GM18907 (cell line): Measurements from ENCODE around the gene NKAPL.

Source experiments
- ATAC-seq: cut with Tn5 transposase; IDR thresholded peaks from one replicate; pipeline ENCODE4 v1.9.1; 2021; ENCODE audit warnings: mild to moderate bottlenecking, moderate library complexity; ENCODE audit not compliant: unreplicated experiment

Gene NKAPL

DNA sequence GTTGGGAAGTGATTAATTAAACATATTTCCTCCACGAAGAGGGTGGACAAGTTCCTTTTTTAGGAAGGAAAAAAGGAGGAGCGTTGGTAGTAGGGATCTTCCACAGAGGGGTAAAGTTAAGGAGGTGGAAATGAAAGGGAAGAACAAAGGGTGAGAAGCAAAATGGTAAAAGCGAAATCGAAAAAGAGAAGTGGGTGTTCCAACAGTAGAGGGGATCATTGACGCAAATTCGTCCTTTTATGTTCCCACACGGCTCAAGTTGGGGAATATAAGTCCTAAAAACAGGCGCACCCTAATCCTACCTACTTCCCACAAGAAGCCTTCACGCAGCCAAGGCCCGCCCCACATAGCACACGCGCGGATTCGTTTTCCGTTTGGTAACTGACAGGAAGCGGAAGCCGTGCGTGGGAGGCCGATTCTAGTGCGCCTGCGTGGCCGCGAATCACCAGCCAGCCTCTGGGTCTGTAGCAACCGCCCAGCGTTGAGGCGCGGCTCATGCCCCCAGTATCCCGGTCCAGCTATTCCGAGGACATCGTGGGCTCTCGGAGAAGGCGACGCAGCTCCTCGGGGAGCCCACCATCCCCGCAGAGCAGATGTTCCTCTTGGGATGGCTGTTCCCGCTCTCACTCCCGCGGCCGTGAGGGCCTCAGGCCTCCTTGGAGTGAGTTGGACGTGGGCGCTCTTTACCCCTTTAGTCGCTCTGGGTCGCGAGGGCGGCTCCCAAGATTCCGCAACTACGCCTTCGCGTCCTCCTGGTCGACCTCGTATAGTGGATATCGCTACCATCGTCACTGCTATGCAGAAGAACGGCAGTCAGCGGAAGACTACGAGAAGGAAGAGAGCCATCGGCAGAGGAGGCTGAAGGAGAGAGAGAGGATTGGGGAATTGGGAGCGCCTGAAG is at the start of gene NKAPL:
Gene NKAPL, plus strand, starts transcription at position 421 of the 901 bp plus-strand sequence. Its CDS starts 75 bp downstream, at position 496.
- no peak for ATAC-seq

DNA sequence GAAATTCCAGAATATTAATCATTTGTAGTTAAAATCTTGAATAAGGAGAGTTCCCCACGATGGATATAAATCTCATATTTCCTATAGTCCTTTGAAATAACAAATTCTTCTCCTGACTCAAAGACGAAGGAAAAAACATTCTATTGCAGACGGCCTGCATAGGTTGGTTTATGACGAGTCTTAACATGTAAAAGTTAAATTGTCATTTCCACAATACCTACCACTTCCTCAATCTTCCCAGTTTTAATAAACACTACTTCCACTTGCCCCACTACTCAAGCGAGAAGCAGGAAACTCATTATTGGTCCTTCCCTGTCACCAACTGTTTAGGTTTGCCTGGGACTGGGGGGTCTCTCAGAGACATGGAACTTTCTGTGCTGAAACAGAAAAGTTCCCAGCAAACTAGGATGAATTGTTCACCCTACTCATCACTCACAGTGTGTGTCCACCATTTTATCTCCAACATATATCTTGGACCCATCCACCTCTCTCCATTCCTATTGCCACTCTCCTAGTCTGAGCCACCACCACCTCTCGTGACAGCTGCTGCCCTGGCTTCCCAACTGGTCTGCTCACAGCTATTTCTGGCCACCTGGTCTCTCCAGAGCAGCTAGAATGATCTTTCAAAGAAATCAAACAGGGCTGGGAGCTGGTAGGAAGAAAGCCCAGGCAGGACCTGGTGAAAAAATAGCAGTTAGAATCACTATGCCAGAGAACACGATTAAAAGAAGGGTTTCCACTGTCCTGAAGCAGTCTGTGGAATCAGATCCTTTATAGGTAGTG is 49.2 kb upstream of the NKAPL start:
- ATAC-seq, result no peak

DNA sequence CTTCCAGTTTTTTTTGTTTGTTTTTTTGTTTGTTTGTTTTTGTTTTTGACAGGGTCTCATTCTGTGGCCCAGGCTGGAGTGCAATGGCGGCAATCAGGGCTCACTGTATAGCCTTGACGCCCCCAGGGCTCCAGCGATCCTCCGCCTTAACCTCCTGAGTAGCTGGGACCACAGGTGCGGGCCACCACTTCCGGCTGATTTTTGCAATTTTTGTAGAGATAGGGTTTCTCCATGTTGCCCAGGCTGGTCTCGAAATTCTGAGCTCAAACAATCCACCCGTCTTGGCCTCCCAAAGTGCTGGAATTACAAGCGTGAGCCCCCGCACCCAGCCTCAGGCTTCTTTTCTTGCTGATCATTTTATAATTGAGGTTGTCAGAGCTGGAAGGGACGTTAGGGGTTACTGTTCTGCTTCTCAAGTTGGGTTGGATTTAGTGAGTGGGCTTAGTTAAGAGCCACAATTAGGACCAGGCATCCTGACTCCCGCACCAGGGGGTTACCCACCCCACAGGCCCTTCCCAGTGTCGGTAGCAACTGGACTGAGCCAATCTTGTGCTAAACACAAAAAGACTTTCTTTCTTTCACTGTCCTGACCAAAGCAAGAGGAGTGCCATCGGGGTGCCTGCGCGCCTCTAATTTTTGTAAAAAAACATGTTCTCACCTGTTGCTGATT is 47.1 kb upstream of the NKAPL start:
- ATAC-seq, result peak; percentile 29

DNA sequence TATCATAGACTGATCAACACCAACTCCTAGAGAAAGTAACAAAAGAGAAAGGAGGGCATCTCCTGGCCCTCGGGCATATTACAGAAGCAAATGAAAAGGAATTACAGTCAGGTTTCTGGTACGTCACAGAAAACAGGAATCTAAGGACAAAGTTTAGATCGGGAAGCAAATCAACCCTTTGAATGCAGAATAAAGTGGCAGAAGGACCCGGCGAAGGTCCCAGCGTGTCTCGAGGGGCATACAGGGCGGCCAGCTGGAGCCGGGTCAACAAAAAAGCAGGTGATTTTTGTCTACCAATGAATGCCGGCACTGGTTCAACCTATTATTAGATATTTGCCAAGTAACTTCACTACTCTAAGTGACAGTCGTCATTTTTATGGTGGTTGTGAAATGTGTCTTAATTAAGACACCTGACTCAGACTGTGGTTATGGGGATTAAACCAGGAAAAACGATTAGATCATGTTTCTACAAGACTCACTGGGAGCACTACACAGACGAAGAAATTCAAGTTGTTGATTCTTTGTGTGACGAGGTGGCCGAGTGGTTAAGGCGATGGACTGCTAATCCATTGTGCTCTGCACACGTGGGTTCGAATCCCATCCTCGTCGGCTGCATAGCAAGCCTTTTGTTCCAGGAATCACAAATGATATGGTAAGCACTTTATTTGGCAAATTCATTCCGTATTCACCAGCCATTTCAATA is 46.4 kb upstream of the NKAPL start:
- ATAC-seq, result peak; percentile 56

GRCh38 chr6:28213213-28213523 is 45.9 kb upstream of the NKAPL start:
- no peak for ATAC-seq

- ATAC-seq, result no peak
Measured at GRCh38 chr6:28215425-28215824, 43.7 kb upstream of the NKAPL start.

GRCh38 chr6:28217890-28218289 is 41.2 kb upstream of the NKAPL start:
- no peak for ATAC-seq

- peak; percentile 55 for ATAC-seq
Measured at GRCh38 chr6:28218312-28219248, 40.5 kb upstream of the NKAPL start.

DNA sequence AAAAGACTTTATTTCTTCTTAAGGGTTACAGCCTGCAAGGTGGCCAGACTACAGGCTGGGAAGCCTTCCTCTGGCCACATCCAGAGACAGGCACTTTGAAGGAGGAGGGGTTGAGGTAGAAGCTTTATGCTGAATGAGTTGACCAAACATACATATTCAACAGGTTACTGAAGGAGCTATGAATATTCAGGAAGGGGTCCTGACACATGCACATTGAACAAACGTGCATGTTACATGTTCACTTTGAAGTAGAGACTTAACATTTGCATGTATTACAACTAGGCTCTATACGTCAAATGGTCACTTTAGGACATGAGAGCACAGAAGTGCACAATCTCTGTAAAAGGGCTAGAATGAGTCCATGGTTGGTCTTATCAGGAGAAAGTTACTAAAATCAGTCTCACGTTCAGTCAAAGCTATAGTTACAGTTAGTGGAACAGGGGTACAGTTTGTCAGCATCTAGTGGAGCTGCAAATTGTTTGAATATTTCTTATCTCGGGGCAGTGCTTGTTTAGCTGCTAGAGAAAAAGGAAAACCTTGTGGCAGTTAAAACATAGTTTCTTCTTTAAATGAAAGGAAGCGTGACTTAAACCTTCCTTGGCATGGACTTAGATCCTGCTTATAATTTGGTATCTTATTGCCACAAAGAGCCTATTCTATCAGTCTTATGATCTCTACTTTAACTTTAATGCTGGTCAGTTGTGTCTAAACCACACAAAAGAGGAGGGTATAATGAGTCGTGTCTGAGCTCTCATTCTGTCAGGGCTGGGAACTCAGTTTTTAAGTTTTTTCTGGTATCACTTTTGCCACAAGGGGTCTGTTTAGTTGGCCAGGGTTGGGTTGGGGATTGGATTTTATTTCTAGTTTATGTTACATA is 38.6 kb upstream of the NKAPL start:
- ATAC-seq, result no peak

- no peak for ATAC-seq
Measured at GRCh38 chr6:28224131-28225055, 34.7 kb upstream of the NKAPL start.

GRCh38 chr6:28225056-28225834 is 33.9 kb upstream of the NKAPL start, which contains the start of gene ZSCAN9:
Gene ZSCAN9 (plus strand): TSS chr6:28225275. CDS start chr6:28227085, 1,810 bp downstream.
- peak; percentile 82 for ATAC-seq

DNA sequence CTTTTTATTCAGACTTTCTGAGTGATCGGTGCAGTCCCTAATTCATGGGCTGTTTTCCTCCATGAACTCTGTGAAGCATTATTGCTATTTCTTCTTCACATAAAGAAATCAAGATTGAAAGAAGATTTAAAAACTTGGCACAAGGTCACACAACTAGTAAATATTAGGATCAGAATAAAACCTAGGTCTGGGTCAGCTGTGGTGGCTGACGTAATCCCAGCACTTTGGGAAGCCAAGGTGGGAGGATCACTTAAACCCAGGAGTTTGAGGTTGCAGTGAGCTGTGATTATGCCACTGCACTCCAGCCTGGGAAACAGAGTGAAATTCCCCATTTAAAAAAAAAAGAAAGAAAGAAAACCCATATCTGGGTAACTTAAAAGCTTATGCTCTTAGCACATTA is 32.6 kb upstream of the NKAPL start:
- ATAC-seq, result no peak

DNA sequence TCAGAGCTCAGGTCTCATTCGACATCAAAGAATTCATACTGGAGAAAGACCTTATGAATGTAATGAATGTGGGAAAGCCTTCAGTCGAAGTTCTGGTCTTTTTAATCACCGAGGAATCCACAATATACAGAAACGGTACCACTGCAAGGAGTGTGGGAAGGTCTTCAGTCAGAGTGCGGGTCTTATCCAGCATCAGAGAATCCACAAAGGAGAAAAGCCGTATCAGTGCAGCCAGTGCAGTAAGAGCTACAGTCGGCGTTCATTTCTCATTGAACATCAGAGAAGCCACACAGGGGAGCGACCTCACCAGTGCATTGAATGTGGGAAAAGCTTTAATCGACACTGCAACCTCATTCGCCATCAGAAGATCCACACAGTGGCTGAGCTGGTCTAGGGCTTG is 26.3 kb upstream of the NKAPL start:
- no peak for ATAC-seq

- no peak for ATAC-seq
Measured at GRCh38 chr6:28235912-28236452, 23.1 kb upstream of the NKAPL start.

GRCh38 chr6:28239636-28240035 is 19.5 kb upstream of the NKAPL start:
- peak; percentile 69 for ATAC-seq

DNA sequence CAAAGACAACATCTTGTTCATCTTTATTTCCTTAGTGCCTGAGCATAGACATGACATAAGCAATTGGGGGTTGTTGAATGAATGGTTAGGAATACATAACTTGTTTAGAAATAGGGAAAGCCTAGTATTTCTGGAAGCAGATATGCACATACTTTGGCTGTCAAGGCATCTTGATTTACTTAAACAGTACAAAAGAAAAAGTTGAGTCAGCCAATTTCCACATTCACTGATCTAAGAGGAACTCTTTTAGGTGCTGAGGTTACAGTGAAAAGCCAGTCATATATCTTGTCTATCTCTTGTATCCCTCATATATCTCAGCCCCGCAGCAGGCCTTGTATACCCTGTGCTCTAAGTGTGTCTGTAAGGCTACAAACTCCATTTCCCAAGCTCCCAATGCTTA is 18.6 kb upstream of the NKAPL start:
- no peak for ATAC-seq

DNA sequence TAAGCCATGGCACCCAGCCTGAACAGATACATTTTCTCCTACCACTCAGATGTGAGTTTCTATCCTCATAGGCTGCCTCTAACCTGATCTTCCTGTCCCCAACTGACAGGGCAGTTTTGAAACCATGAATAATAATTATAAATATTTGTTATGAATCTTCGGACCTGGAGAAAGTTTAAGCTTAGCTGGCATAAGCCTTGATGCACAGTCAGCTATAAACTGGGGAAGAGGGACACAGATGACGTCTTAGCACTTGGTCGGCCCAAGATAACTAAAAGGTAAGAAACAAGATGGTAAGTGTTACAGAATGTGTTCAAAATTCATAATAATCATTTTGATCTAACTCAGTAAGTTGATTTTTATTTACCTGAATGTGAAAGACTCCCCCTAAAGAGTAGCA is 15.2 kb upstream of the NKAPL start:
- no peak for ATAC-seq
